Osteocyte (in vitro differentiated cells): Measurements from ENCODE around the gene GALNS. TPM values are rescaled to one million over a fixed set of nuclear protein-coding genes. Genes with fewer than 3 reads are reported as not detected.

Experiments used
- DNase-seq: peaks from one replicate; pipeline ENCODE4 v3.0.0; 2021; ENCODE audit warnings: mixed read lengths; ENCODE audit not compliant: unreplicated experiment; ENCODE audit errors: extremely low spot score
- H3K27ac Mint-ChIP-seq: one replicate; pipeline ENCODE4 v1.8.0; 2021; ENCODE audit warnings: mild to moderate bottlenecking, mixed read lengths; ENCODE audit not compliant: unreplicated experiment
- H3K27me3 Mint-ChIP-seq: one replicate; pipeline ENCODE4 v1.8.0; 2021; ENCODE audit warnings: mixed read lengths; ENCODE audit not compliant: unreplicated experiment
- H3K36me3 Mint-ChIP-seq: one replicate; pipeline ENCODE4 v1.8.0; 2021; ENCODE audit warnings: mixed read lengths; ENCODE audit not compliant: unreplicated experiment
- H3K4me1 Mint-ChIP-seq: one replicate; pipeline ENCODE4 v1.8.0; 2021; ENCODE audit warnings: mixed read lengths; ENCODE audit not compliant: unreplicated experiment
- H3K4me3 Mint-ChIP-seq: one replicate; pipeline ENCODE4 v1.8.0; 2021; ENCODE audit warnings: mild to moderate bottlenecking, moderate library complexity, mixed read lengths; ENCODE audit not compliant: unreplicated experiment
- H3K9me3 Mint-ChIP-seq: one replicate; pipeline ENCODE4 v1.8.0; 2021; ENCODE audit warnings: mixed read lengths; ENCODE audit not compliant: unreplicated experiment
- CTCF ChIP-seq: fragments of 200-600 bp; sonication (generic); IDR thresholded peaks from 2 replicates; pipeline ENCODE4 v1.5.0; 2021; ENCODE audit warnings: antibody characterized with exemption, mild to moderate bottlenecking, moderate library complexity
- total RNA-seq: library from RNA; stranded (reverse); gene quantifications from 2 replicates; pipeline ENCODE4 v1.2.1, GENCODE V29; 2021

Gene GALNS
- total RNA-seq, 1 donor from 2014 or later, result 47.0 TPM

GRCh38 chr16:88903267-88903666 lies 46.5 kb upstream of the GALNS start:
- no peak overlapping the region for H3K27ac Mint-ChIP-seq
- peaks cover 14% of the 10 kb centered on the region for H3K27me3 Mint-ChIP-seq
- no peaks in the 10 kb centered on the region for H3K36me3 Mint-ChIP-seq
- no peak overlapping the region for H3K4me3 Mint-ChIP-seq
- no peak for TF ChIP-seq CTCF
- H3K4me1 Mint-ChIP-seq, result peaks cover 4% of the 10 kb centered on the region
- H3K9me3 Mint-ChIP-seq, result no peaks in the 10 kb centered on the region
- DNase-seq, result no peak

GRCh38 chr16:88902744-88903143 lies 46.0 kb upstream of the GALNS start:
- H3K36me3 Mint-ChIP-seq, result no peaks in the 10 kb centered on the region
- TF ChIP-seq CTCF, result no peak
- no peak for DNase-seq
- H3K9me3 Mint-ChIP-seq, result no peaks in the 10 kb centered on the region
- H3K27ac Mint-ChIP-seq, result no peak overlapping the region
- H3K4me3 Mint-ChIP-seq, result no peak overlapping the region
- peaks cover 8% of the 10 kb centered on the region for H3K4me1 Mint-ChIP-seq
- peaks cover 14% of the 10 kb centered on the region for H3K27me3 Mint-ChIP-seq

- Mint-ChIP-seq H3K36me3 (no peaks in the 10 kb centered on the region), H3K4me1 (peaks cover 12% of the 10 kb centered on the region), H3K27ac (no peak overlapping the region), H3K27me3 (peaks cover 14% of the 10 kb centered on the region), H3K4me3 (no peak overlapping the region), H3K9me3 (no peaks in the 10 kb centered on the region)
- TF ChIP-seq CTCF, result no peak
- DNase-seq, result no peak
These were observed 45.1 kb upstream of the GALNS start for GRCh38 chr16:88901718-88902337.

GRCh38 chr16:88900662-88901052 lies 43.9 kb upstream of the GALNS start:
- no peak for DNase-seq
- H3K4me3 Mint-ChIP-seq, result no peak overlapping the region

More at GRCh38 chr16:88900662-88901052, 43.9 kb upstream of the GALNS start:
- Mint-ChIP-seq H3K36me3 (no peaks in the 10 kb centered on the region), H3K9me3 (no peaks in the 10 kb centered on the region), H3K27me3 (peaks cover 14% of the 10 kb centered on the region), H3K27ac (no peak overlapping the region), H3K4me1 (peaks cover 12% of the 10 kb centered on the region)
- no peak for TF ChIP-seq CTCF
